Measurements from ENCODE around the gene CYP51A1.

DNA sequence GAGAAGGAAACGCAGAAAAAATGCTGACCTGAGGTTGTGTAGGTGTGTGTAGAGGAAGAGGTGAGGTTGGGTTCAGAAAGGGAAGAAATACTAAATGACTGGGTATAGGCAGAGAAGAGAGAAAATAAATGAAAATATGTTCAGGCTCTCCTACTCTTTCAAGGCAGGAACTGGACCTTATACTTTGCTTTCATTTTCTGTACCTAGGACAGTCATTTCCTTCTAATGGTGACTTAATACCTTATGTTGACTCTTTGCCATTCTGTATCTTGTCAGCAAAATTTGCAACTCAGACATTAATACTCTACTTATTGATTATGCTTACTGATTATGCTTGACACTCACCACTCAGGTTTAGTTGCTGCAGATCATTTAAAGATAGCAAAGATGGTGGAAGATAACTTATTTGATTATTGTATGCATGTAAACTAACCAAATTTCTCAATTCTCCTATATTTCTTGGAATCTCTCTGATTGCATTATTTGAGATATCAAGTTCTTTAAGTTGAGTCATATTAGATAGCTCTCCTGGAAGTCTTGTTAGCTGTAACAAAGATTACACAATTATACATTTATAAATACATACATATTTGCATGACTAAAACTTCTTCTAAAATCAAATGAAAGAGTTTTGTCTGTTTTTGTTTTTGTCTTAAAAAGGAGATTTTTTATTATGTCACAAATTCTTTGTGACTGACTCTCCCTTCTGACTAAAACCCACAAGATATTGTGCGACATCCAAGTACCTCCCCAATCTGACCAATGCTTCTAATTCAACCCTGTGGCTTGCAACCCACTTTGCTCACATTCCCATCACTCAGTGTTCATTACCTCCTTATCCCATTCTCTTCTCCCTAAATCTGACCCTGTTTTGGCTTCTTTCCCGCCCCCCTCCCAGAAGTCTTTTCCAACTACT is 24.6 kb upstream of the CYP51A1 start:
- TF ChIP-seq, protein P1, sequence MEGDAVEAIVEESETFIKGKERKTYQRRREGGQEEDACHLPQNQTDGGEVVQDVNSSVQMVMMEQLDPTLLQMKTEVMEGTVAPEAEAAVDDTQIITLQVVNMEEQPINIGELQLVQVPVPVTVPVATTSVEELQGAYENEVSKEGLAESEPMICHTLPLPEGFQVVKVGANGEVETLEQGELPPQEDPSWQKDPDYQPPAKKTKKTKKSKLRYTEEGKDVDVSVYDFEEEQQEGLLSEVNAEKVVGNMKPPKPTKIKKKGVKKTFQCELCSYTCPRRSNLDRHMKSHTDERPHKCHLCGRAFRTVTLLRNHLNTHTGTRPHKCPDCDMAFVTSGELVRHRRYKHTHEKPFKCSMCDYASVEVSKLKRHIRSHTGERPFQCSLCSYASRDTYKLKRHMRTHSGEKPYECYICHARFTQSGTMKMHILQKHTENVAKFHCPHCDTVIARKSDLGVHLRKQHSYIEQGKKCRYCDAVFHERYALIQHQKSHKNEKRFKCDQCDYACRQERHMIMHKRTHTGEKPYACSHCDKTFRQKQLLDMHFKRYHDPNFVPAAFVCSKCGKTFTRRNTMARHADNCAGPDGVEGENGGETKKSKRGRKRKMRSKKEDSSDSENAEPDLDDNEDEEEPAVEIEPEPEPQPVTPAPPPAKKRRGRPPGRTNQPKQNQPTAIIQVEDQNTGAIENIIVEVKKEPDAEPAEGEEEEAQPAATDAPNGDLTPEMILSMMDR (IDR thresholded peaks at IDR 0.05; ENCODE audit: low read depth, low read length, poor library complexity, severe bottlenecking): no peak
- no peak for TF ChIP-seq EZH2phosphoT487 (IDR thresholded peaks at IDR 0.05; ENCODE audit: borderline replicate concordance, low read length)

Measured in DOHH2 (cell line).